ENCODE measurements around the gene CEP135.
"Not testable (repeated sequence)": the region's sequence is repeated elsewhere in the genome, so short reads cannot be mapped to it uniquely, and the experiment has no call there.

CEP135 gene

GRCh38 chr4:55948726-55949481 is at the start of gene CEP135:
TSS of gene CEP135 (plus strand) at chr4:55948945. CDS start at chr4:55952131, 3,186 bp downstream.
- peak; percentile 78 for DNase-seq

- DNase-seq: no peak
These were observed 46.1 kb upstream of the CEP135 start for GRCh38 chr4:55902677-55903076.

- no peak for DNase-seq
These were observed 45.2 kb upstream of the CEP135 start for GRCh38 chr4:55903577-55903976.

GRCh38 chr4:55904576-55904975 is 44.2 kb upstream of the CEP135 start:
- DNase-seq: no peak

- no peak for DNase-seq
These were observed 42.4 kb upstream of the CEP135 start for GRCh38 chr4:55906323-55906722.

- no peak for DNase-seq
These were observed 41.8 kb upstream of the CEP135 start for GRCh38 chr4:55906989-55907388.

- DNase-seq: no peak
These were observed 41.3 kb upstream of the CEP135 start for GRCh38 chr4:55907469-55907868.

- no peak for DNase-seq
These were observed 38.6 kb upstream of the CEP135 start for GRCh38 chr4:55910140-55910539.

- DNase-seq: no peak
These were observed 36.5 kb upstream of the CEP135 start for GRCh38 chr4:55912249-55912648.

GRCh38 chr4:55920571-55920970 is 28.2 kb upstream of the CEP135 start:
- DNase-seq: no peak

GRCh38 chr4:55921093-55921492 is 27.7 kb upstream of the CEP135 start:
- no peak for DNase-seq

- DNase-seq: no peak
These were observed 23.5 kb upstream of the CEP135 start for GRCh38 chr4:55925241-55925640.

- DNase-seq: no peak
These were observed 22.1 kb upstream of the CEP135 start for GRCh38 chr4:55926610-55927009.

GRCh38 chr4:55927803-55928437 is 20.8 kb upstream of the CEP135 start:
- no peak for DNase-seq

GRCh38 chr4:55928846-55929245 is 19.9 kb upstream of the CEP135 start:
- no peak for DNase-seq

GRCh38 chr4:55931043-55931442 is 17.7 kb upstream of the CEP135 start:
- DNase-seq: no peak

- no peak for DNase-seq
These were observed 16.9 kb upstream of the CEP135 start for GRCh38 chr4:55931833-55932232.

GRCh38 chr4:55932511-55932910 is 16.2 kb upstream of the CEP135 start:
- no peak for DNase-seq

GRCh38 chr4:55933611-55934010 is 15.1 kb upstream of the CEP135 start:
- no peak for DNase-seq

GRCh38 chr4:55935907-55936306 is 12.8 kb upstream of the CEP135 start:
- DNase-seq: not testable (repeated sequence)

- no peak for DNase-seq
These were observed 10.3 kb upstream of the CEP135 start for GRCh38 chr4:55938481-55938880.

- no peak for DNase-seq
These were observed 9.3 kb upstream of the CEP135 start for GRCh38 chr4:55939421-55939820.

- DNase-seq: no peak
These were observed 6.8 kb upstream of the CEP135 start for GRCh38 chr4:55941881-55942396.

GRCh38 chr4:55947254-55947882 is 1.4 kb upstream of the CEP135 start:
- peak; percentile 66 for DNase-seq

All from NCI-H1048 (cell line).